Eye (tissue), 1 donor: ENCODE data around the gene AIMP2.
A peak's percentile ranks its signal among the peaks of the same experiment; 100 is the strongest.
"Not testable (repeated sequence)": the region's sequence is repeated elsewhere in the genome, so short reads cannot be mapped to it uniquely, and the experiment has no call there.

Source experiments
- DNase-seq: peaks from one replicate; pipeline ENCODE4 v3.0.0-alpha.2; 2015

AIMP2 gene

GRCh38 chr7:6008668-6009611, at the start of gene AIMP2, which contains the start of gene PMS2:
TSS of gene AIMP2 (plus strand) at chr7:6009272. CDS start at chr7:6009364, 92 bp downstream.
TSS of gene PMS2 (minus strand) at chr7:6009049. CDS start at chr7:6009019, 30 bp downstream.
- DNase-seq, result peak; percentile 100

- not testable (repeated sequence) for DNase-seq
These were observed 45.9 kb upstream of the AIMP2 start for GRCh38 chr7:5963205-5963604.

GRCh38 chr7:5963810-5964209, 45.3 kb upstream of the AIMP2 start:
- not testable (repeated sequence) for DNase-seq

GRCh38 chr7:5970347-5970911, 38.6 kb upstream of the AIMP2 start, which contains the start of gene RSPH10B:
TSS of gene RSPH10B (minus strand) at chr7:5970689. CDS start at chr7:5967116, 3,573 bp downstream.
- not testable (repeated sequence) for DNase-seq

GRCh38 chr7:5973580-5973979, 35.5 kb upstream of the AIMP2 start:
- not testable (repeated sequence) for DNase-seq

GRCh38 chr7:5979680-5980314, 29.3 kb upstream of the AIMP2 start:
- not testable (repeated sequence) for DNase-seq

GRCh38 chr7:5987061-5987460, 22.0 kb upstream of the AIMP2 start:
- DNase-seq, result not testable (repeated sequence)

GRCh38 chr7:5997210-5997808, 11.8 kb upstream of the AIMP2 start:
- DNase-seq, result peak; percentile 83

- DNase-seq, result no peak
These were observed 1.7 kb upstream of the AIMP2 start for GRCh38 chr7:6007386-6007785.

GRCh38 chr7:6007835-6008590, 1.1 kb upstream of the AIMP2 start:
- DNase-seq, result peak; percentile 24

- DNase-seq, result not testable (repeated sequence)
These were observed 1.3 kb downstream of the AIMP2 start for GRCh38 chr7:6010370-6010769.

- no peak for DNase-seq
These were observed 2.5 kb downstream of the AIMP2 start for GRCh38 chr7:6011541-6011940.

- no peak for DNase-seq
These were observed 3.5 kb downstream of the AIMP2 start for GRCh38 chr7:6012355-6013104.

- DNase-seq, result no peak
These were observed 7.0 kb downstream of the AIMP2 start for GRCh38 chr7:6015917-6016652.

- DNase-seq, result no peak
These were observed 7.5 kb downstream of the AIMP2 start for GRCh38 chr7:6016653-6016966.

- no peak for DNase-seq
These were observed 11.6 kb downstream of the AIMP2 start for GRCh38 chr7:6020371-6021286.

- DNase-seq, result no peak
These were observed 13.6 kb downstream of the AIMP2 start for GRCh38 chr7:6022707-6023106.

GRCh38 chr7:6023974-6024435, 14.9 kb downstream of the AIMP2 start:
- no peak for DNase-seq

- DNase-seq, result no peak
These were observed 17.1 kb downstream of the AIMP2 start for GRCh38 chr7:6026011-6026819.
